ENCODE results near the gene MARK3.

MARK3 gene

DNA sequence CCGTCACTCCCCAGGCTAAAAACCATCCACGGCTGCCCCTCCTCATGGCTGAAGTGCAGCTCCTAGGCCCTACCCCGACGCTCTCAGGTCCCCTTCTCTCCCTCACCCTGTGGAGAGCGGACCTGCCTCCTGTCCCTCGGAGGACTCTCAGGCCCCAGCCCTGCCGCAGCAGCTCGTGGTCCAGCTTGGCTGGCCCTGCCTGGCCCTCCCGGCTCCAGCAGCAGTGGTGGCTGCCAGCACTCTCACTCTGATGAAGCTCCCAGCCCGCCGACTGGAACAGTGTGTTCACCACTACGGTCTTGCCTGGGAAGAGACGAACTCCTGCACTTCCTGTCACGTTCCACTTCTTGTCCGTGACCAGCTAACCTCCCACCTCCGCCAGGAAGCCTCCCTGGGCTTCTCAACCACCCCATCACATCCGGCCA, 166.1 kb downstream of the MARK3 start:
- TF ChIP-seq, protein P1, sequence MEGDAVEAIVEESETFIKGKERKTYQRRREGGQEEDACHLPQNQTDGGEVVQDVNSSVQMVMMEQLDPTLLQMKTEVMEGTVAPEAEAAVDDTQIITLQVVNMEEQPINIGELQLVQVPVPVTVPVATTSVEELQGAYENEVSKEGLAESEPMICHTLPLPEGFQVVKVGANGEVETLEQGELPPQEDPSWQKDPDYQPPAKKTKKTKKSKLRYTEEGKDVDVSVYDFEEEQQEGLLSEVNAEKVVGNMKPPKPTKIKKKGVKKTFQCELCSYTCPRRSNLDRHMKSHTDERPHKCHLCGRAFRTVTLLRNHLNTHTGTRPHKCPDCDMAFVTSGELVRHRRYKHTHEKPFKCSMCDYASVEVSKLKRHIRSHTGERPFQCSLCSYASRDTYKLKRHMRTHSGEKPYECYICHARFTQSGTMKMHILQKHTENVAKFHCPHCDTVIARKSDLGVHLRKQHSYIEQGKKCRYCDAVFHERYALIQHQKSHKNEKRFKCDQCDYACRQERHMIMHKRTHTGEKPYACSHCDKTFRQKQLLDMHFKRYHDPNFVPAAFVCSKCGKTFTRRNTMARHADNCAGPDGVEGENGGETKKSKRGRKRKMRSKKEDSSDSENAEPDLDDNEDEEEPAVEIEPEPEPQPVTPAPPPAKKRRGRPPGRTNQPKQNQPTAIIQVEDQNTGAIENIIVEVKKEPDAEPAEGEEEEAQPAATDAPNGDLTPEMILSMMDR (IDR thresholded peaks at IDR 0.05; ENCODE audit: extremely low read depth, missing control alignments) = no peak
- DNase-seq (ENCODE audit: low spot score) = no peak

DNA sequence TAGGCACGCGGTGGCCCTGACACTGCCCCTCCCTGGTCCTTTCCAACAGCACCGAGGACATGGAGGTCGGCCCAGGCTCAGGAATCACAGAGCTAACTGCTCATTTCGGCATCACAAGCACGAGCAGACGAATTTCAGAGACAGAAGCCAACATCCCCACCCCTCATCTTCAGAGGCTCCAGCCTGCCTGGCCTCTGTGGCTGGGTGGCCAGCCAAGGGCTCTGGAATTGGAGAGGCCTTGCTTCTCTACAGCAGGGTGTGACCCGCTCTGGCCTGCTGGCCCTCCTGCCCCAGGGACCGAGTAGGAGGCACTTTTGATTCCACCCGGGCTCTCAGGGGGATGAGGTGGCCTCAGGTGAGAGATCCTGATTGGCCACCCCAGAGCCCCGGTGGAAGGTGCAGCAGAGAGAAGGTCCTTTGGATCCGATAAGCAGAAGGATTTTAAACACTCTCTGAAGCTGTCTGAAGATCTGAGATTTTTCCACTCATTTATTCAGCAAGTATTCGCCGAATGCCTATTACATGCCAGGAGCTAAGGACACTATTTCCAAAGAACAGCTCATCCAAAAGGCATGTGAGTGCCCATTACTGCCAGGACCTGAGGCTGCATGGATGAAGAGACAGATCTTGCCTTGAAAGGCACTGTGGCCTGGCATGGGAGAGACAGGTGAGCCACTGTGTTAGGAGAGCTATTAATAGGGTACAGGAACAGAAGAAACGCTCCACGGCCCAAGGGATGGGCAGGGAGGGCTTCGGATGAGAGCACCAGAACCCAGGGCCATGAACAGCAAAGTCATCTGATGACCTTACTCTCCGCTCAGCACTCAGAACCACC, 167.0 kb downstream of the MARK3 start:
- TF ChIP-seq, protein P1 (IDR thresholded peaks at IDR 0.05; ENCODE audit: extremely low read depth, missing control alignments) = no peak
- no peak for DNase-seq (ENCODE audit: low spot score)

- DNase-seq (ENCODE audit: low spot score) = no peak
- TF ChIP-seq, protein P1 (IDR thresholded peaks at IDR 0.05; ENCODE audit: extremely low read depth, missing control alignments) = no peak
These were observed 167.6 kb downstream of the MARK3 start for GRCh38 chr14:103552846-103553210.

Data from GM20000 (cell line).